ENCODE results near the gene CC2D2A.

Gene CC2D2A

DNA sequence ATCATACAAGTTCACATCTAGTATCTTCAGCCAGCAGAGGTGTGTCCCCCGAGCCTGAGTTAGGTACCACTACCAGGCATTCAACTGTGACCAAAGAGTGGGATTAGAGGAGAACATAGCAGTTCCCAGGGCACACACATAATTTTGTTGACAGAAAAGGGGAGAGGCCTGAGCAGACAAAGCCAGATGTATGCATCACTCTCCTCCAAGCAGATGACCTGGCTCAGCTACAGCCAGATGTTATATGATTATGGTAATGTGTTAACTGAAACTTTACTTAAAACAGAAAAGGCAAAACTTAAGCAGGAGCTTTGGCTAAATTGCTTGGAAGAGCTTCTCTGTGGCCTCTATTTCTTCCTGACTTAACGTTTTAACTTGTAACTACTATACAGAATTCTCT lies 88.9 kb downstream of the CC2D2A start:
- DNase-seq (ENCODE audit: insufficient read length, low spot score) (no peak), FAIRE-seq (no peak)
- TF ChIP-seq POLR2A (IDR thresholded peaks at IDR 0.05; ENCODE audit: low read depth, low read length) (no peak), TAF1 (IDR thresholded peaks at IDR 0.05; ENCODE audit: low read depth, low read length) (no peak), POLR2AphosphoS5 (IDR thresholded peaks at IDR 0.05; ENCODE audit: low read depth, low read length) (no peak), SPI1 (IDR thresholded peaks at IDR 0.05; ENCODE audit: low read depth, low read length) (no peak), POU2F2 (IDR thresholded peaks at IDR 0.05; ENCODE audit: low read depth, low read length) (no peak), PAX5 (IDR thresholded peaks at IDR 0.05; ENCODE audit: insufficient read depth, low read length, severe bottlenecking) (no peak)

DNA sequence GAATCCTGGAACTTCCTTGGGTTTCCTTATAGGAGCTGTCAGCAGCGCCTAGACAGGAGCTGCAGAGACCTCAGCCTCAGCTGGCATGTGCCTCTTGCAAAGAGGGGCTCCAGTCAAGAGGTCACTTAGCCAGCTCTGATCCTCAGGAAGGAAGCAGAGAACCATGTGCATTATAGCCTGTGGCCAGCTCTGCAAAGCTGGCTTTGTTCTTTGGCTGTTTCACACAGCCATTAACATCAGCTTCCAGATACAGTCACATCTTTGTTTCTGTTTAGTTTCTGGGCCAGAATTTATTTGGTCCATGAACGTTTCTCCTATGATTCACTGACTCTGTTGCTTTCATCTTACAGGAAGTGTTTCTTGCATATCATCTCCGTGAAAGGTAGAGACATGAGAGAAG lies 92.4 kb downstream of the CC2D2A start:
- DNase-seq (ENCODE audit: insufficient read length, low spot score) (no peak), FAIRE-seq (no peak)
- TF ChIP-seq POLR2A (IDR thresholded peaks at IDR 0.05; ENCODE audit: low read depth, low read length) = no peak
- no peak for TF ChIP-seq POU2F2 (IDR thresholded peaks at IDR 0.05; ENCODE audit: low read depth, low read length)
- no peak for TF ChIP-seq SPI1 (IDR thresholded peaks at IDR 0.05; ENCODE audit: low read depth, low read length)
- no peak for TF ChIP-seq POLR2AphosphoS5 (IDR thresholded peaks at IDR 0.05; ENCODE audit: low read depth, low read length)
- TF ChIP-seq PAX5 (IDR thresholded peaks at IDR 0.05; ENCODE audit: insufficient read depth, low read length, severe bottlenecking) = no peak
- no peak for TF ChIP-seq TAF1 (IDR thresholded peaks at IDR 0.05; ENCODE audit: low read depth, low read length)

DNA sequence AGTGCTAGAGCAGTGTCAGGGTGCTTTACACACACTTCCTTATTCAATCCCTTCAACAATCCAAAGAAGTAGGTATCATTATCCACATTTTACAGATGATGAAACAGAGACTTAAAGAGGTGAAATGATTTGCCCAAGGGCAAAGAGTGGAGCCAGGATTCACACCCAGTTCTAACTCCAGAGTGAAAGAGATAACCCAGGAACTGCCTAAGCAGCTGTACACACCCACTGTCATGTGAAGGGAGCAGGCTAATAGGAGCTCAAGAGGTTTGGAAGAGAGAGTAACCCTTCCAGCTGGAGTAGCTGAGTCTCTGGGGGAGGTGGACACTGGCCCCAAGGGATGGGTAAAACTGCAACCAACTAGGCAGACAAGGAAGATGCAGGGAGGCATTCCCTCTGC lies 92.9 kb downstream of the CC2D2A start:
- no peak for FAIRE-seq
- no peak for DNase-seq (ENCODE audit: insufficient read length, low spot score)
- no peak for TF ChIP-seq POLR2AphosphoS5 (IDR thresholded peaks at IDR 0.05; ENCODE audit: low read depth, low read length)
- TF ChIP-seq SPI1 (IDR thresholded peaks at IDR 0.05; ENCODE audit: low read depth, low read length) = no peak
- no peak for TF ChIP-seq TAF1 (IDR thresholded peaks at IDR 0.05; ENCODE audit: low read depth, low read length)
- no peak for TF ChIP-seq PAX5 (IDR thresholded peaks at IDR 0.05; ENCODE audit: insufficient read depth, low read length, severe bottlenecking)
- no peak for TF ChIP-seq POU2F2 (IDR thresholded peaks at IDR 0.05; ENCODE audit: low read depth, low read length)
- TF ChIP-seq POLR2A (IDR thresholded peaks at IDR 0.05; ENCODE audit: low read depth, low read length) = no peak

- DNase-seq (ENCODE audit: insufficient read length, low spot score) (no peak), FAIRE-seq (no peak)
- TF ChIP-seq POU2F2 (IDR thresholded peaks at IDR 0.05; ENCODE audit: low read depth, low read length) (no peak), TAF1 (IDR thresholded peaks at IDR 0.05; ENCODE audit: low read depth, low read length) (no peak), POLR2A (IDR thresholded peaks at IDR 0.05; ENCODE audit: low read depth, low read length) (no peak), SPI1 (IDR thresholded peaks at IDR 0.05; ENCODE audit: low read depth, low read length) (no peak), POLR2AphosphoS5 (IDR thresholded peaks at IDR 0.05; ENCODE audit: low read depth, low read length) (no peak), PAX5 (IDR thresholded peaks at IDR 0.05; ENCODE audit: insufficient read depth, low read length, severe bottlenecking) (no peak)
Observed at GRCh38 chr4:15563871-15564270, 94.2 kb downstream of the CC2D2A start.

DNA sequence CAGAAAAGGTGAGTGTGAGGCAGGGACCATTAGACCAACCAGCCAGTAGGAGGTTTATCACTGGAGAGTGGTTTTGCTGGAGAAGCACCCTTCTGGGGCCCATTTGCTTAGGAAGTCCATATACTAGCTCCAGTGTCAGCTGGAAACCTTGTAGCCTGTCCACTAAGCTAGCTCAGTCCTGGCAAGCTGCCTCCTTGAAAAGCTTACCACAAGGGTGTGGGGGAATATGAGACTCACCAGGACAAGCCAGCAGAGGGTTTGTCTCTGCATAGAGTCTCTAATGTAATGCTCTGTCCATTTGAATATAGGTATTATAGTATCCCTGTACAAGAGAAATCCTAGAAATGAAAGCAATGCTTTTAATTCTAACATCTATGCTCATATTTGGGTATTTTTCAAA lies 99.1 kb downstream of the CC2D2A start:
- DNase-seq (ENCODE audit: insufficient read length, low spot score) = no peak
- TF ChIP-seq POU2F2 (IDR thresholded peaks at IDR 0.05; ENCODE audit: low read depth, low read length) (no peak), SPI1 (IDR thresholded peaks at IDR 0.05; ENCODE audit: low read depth, low read length) (no peak), POLR2AphosphoS5 (IDR thresholded peaks at IDR 0.05; ENCODE audit: low read depth, low read length) (no peak), POLR2A (IDR thresholded peaks at IDR 0.05; ENCODE audit: low read depth, low read length) (no peak), PAX5 (IDR thresholded peaks at IDR 0.05; ENCODE audit: insufficient read depth, low read length, severe bottlenecking) (no peak), TAF1 (IDR thresholded peaks at IDR 0.05; ENCODE audit: low read depth, low read length) (no peak)
- FAIRE-seq = no peak

DNA sequence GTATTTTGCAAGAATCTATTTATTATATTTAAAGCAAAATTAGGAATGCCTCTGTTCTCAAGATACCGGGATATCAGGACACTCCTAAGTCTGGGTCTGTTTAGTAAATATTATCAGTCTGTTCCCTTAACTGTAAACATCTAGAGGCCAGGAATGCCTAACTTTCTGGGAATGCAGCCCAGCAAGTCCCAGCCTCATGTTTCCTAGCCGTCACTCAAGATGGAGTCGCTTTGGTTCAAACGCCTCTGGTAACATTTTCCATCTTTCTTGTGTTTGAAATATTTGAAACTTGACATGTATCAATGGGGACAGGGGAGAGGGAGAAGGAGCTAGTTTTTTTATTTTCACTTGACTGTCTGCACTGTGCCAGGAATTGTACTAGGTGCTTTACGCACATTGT lies 100.1 kb downstream of the CC2D2A start:
- FAIRE-seq = no peak
- no peak for DNase-seq (ENCODE audit: insufficient read length, low spot score)
- TF ChIP-seq SPI1 (IDR thresholded peaks at IDR 0.05; ENCODE audit: low read depth, low read length) (no peak), POU2F2 (IDR thresholded peaks at IDR 0.05; ENCODE audit: low read depth, low read length) (no peak), POLR2A (IDR thresholded peaks at IDR 0.05; ENCODE audit: low read depth, low read length) (no peak), PAX5 (IDR thresholded peaks at IDR 0.05; ENCODE audit: insufficient read depth, low read length, severe bottlenecking) (no peak), POLR2AphosphoS5 (IDR thresholded peaks at IDR 0.05; ENCODE audit: low read depth, low read length) (no peak), TAF1 (IDR thresholded peaks at IDR 0.05; ENCODE audit: low read depth, low read length) (no peak)

- DNase-seq (ENCODE audit: insufficient read length, low spot score) = no peak
- FAIRE-seq = no peak
- TF ChIP-seq POLR2A (IDR thresholded peaks at IDR 0.05; ENCODE audit: low read depth, low read length) (no peak), TAF1 (IDR thresholded peaks at IDR 0.05; ENCODE audit: low read depth, low read length) (no peak), PAX5 (IDR thresholded peaks at IDR 0.05; ENCODE audit: insufficient read depth, low read length, severe bottlenecking) (no peak), SPI1 (IDR thresholded peaks at IDR 0.05; ENCODE audit: low read depth, low read length) (no peak), POLR2AphosphoS5 (IDR thresholded peaks at IDR 0.05; ENCODE audit: low read depth, low read length) (no peak), POU2F2 (IDR thresholded peaks at IDR 0.05; ENCODE audit: low read depth, low read length) (no peak)
Observed at GRCh38 chr4:15575966-15576365, 106.3 kb downstream of the CC2D2A start.

GRCh38 chr4:15577508-15577907 lies 107.8 kb downstream of the CC2D2A start:
- no peak for FAIRE-seq
- TF ChIP-seq POLR2AphosphoS5 (IDR thresholded peaks at IDR 0.05; ENCODE audit: low read depth, low read length) (no peak), TAF1 (IDR thresholded peaks at IDR 0.05; ENCODE audit: low read depth, low read length) (no peak), POLR2A (IDR thresholded peaks at IDR 0.05; ENCODE audit: low read depth, low read length) (no peak), PAX5 (IDR thresholded peaks at IDR 0.05; ENCODE audit: insufficient read depth, low read length, severe bottlenecking) (no peak), SPI1 (IDR thresholded peaks at IDR 0.05; ENCODE audit: low read depth, low read length) (no peak), POU2F2 (IDR thresholded peaks at IDR 0.05; ENCODE audit: low read depth, low read length) (no peak)
- DNase-seq (ENCODE audit: insufficient read length, low spot score) = no peak

GRCh38 chr4:15584785-15585184 lies 115.1 kb downstream of the CC2D2A start:
- TF ChIP-seq POLR2A (IDR thresholded peaks at IDR 0.05; ENCODE audit: low read depth, low read length) (no peak), POU2F2 (IDR thresholded peaks at IDR 0.05; ENCODE audit: low read depth, low read length) (no peak), PAX5 (IDR thresholded peaks at IDR 0.05; ENCODE audit: insufficient read depth, low read length, severe bottlenecking) (no peak), TAF1 (IDR thresholded peaks at IDR 0.05; ENCODE audit: low read depth, low read length) (no peak), SPI1 (IDR thresholded peaks at IDR 0.05; ENCODE audit: low read depth, low read length) (no peak)
- no peak for DNase-seq (ENCODE audit: insufficient read length, low spot score)
- no peak for FAIRE-seq

DNA sequence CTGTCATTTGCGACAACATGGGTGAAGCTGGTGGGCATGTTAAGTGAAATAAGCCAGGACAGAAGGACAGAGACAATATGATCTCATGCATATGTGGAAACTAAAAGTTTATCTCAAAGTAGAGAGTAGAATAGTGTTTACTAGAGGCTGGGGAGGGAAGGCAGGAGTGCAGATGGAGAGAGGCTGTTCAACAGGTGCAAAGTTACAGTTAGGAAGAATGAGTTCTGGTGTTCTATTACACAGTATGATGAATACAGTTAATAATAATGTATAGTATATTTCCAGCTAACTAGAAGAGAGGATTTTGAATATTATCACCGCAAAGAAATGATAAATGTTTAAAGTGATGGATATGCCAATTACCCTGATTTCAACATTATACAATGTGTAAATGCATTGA lies 115.6 kb downstream of the CC2D2A start:
- TF ChIP-seq POLR2AphosphoS5 (IDR thresholded peaks at IDR 0.05; ENCODE audit: low read depth, low read length) (no peak), PAX5 (IDR thresholded peaks at IDR 0.05; ENCODE audit: insufficient read depth, low read length, severe bottlenecking) (no peak), TAF1 (IDR thresholded peaks at IDR 0.05; ENCODE audit: low read depth, low read length) (no peak), SPI1 (IDR thresholded peaks at IDR 0.05; ENCODE audit: low read depth, low read length) (no peak), POLR2A (IDR thresholded peaks at IDR 0.05; ENCODE audit: low read depth, low read length) (no peak), POU2F2 (IDR thresholded peaks at IDR 0.05; ENCODE audit: low read depth, low read length) (no peak)
- FAIRE-seq = no peak
- no peak for DNase-seq (ENCODE audit: insufficient read length, low spot score)

Measured in GM12891 (cell line).